Fibroblast of skin of back (primary cell): ENCODE measurements around the gene BCAS4.
"Not testable (repeated sequence)": the region's sequence is repeated elsewhere in the genome, so short reads cannot be mapped to it uniquely, and the experiment has no call there.

Source experiments
- DNase-seq: peaks from one replicate; pipeline ENCODE4 v3.0.0-alpha.2; 2013

The BCAS4 gene

GRCh38 chr20:50876816-50877215, 82.0 kb downstream of the BCAS4 start:
- DNase-seq, result no peak

GRCh38 chr20:50877232-50877743, 82.4 kb downstream of the BCAS4 start:
- no peak for DNase-seq

GRCh38 chr20:50879649-50880550, 85.0 kb downstream of the BCAS4 start:
- no peak for DNase-seq

- DNase-seq, result not testable (repeated sequence)
These were observed 87.0 kb downstream of the BCAS4 start for GRCh38 chr20:50881759-50882424.

GRCh38 chr20:50883856-50884255, 89.0 kb downstream of the BCAS4 start:
- no peak for DNase-seq

GRCh38 chr20:50885068-50885467, 90.2 kb downstream of the BCAS4 start:
- no peak for DNase-seq

GRCh38 chr20:50885781-50886180, 90.9 kb downstream of the BCAS4 start:
- DNase-seq, result no peak

GRCh38 chr20:50886184-50886790, 91.4 kb downstream of the BCAS4 start:
- no peak for DNase-seq

- DNase-seq, result no peak
These were observed 92.7 kb downstream of the BCAS4 start for GRCh38 chr20:50887576-50887975.

- no peak for DNase-seq
These were observed 96.3 kb downstream of the BCAS4 start for GRCh38 chr20:50891138-50891537.

- no peak for DNase-seq
These were observed 97.5 kb downstream of the BCAS4 start for GRCh38 chr20:50892394-50892793.

- no peak for DNase-seq
These were observed 98.8 kb downstream of the BCAS4 start for GRCh38 chr20:50893620-50894019.

GRCh38 chr20:50895111-50895830, 100.4 kb downstream of the BCAS4 start:
- DNase-seq, result no peak

- DNase-seq, result no peak
These were observed 103.6 kb downstream of the BCAS4 start for GRCh38 chr20:50898475-50898874.

GRCh38 chr20:50900261-50900660, 105.4 kb downstream of the BCAS4 start:
- DNase-seq, result no peak

- DNase-seq, result no peak
These were observed 106.4 kb downstream of the BCAS4 start for GRCh38 chr20:50901301-50901700.

GRCh38 chr20:50903353-50904051, 108.6 kb downstream of the BCAS4 start:
- no peak for DNase-seq

- no peak for DNase-seq
These were observed 109.3 kb downstream of the BCAS4 start for GRCh38 chr20:50904067-50904570.

- DNase-seq, result no peak
These were observed 114.6 kb downstream of the BCAS4 start for GRCh38 chr20:50909413-50909812.

- DNase-seq, result peak; percentile 89
These were observed 116.2 kb downstream of the BCAS4 start for GRCh38 chr20:50911030-50911429.

- DNase-seq, result no peak
These were observed 116.9 kb downstream of the BCAS4 start for GRCh38 chr20:50911716-50912115.
